Gastrocnemius medialis (tissue), 4 donors: ENCODE data around the gene TJP2. TPM values are rescaled to one million over a fixed set of nuclear protein-coding genes. Genes with fewer than 3 reads are reported as not detected.

Source experiments
- ATAC-seq, 2 donors: fragments of 150-250 bp; one replicate each; pipeline ENCODE4 v1.9.1; 2016
- DNase-seq, 2 donors: peaks; one replicate each; pipeline ENCODE4 v3.0.0-alpha.2; 2019
- H3K27ac ChIP-seq, 4 donors: fragments of 200-600 bp; sonication (generic); 1 replicate in 1 of 4; 2 replicates in 3 of 4; pipeline ENCODE4 v1.5.1; 2016 to 2018; ENCODE audit warnings: mild to moderate bottlenecking in 2 of 4, moderate library complexity in 1 of 4
- H3K27me3 ChIP-seq, 3 donors: fragments of 200-600 bp; sonication (generic) in 2 of 3; 1 replicate in 1 of 3; 2 replicates in 2 of 3; pipeline versions ENCODE4 v1.5.1 to v1.6.0; 2016 to 2019; ENCODE audit warnings: mild to moderate bottlenecking in 1 of 3, moderate library complexity in 1 of 3
- H3K36me3 ChIP-seq, 2 donors: fragments of 200-600 bp; sonication (generic) in 1 of 2; one replicate each; pipeline ENCODE4 v1.5.1; 2017 to 2018
- H3K4me1 ChIP-seq, 2 donors: fragments of 200-600 bp; sonication (generic) in 1 of 2; one replicate each; pipeline ENCODE4 v1.5.1; 2016 to 2017; ENCODE audit warnings: mild to moderate bottlenecking in 2 of 2
- H3K4me3 ChIP-seq, 4 donors: fragments of 200-600 bp; sonication (generic) in 3 of 4; 1 replicate in 1 of 4; 2 replicates in 3 of 4; pipeline ENCODE4 v1.5.1; 2016 to 2019; ENCODE audit warnings: mild to moderate bottlenecking in 2 of 4
- H3K9me3 ChIP-seq, 3 donors: fragments of 200-600 bp; sonication (generic) in 2 of 3; 1 replicate in 1 of 3; 2 replicates in 2 of 3; pipeline ENCODE4 v1.5.1; 2016 to 2019
- POLR2A ChIP-seq, 2 donors: fragments of 450-650 bp; IDR thresholded peaks; one replicate each; pipeline ENCODE4 v1.6.1; 2017; ENCODE audit warnings: antibody characterized with exemption in 2 of 2, mild to moderate bottlenecking in 2 of 2, moderate library complexity in 2 of 2
- in situ Hi-C, 4 donors: fragments of 200-750 bp; cut with MboI; loops; one replicate each; pipeline versions ENCODE4 v1.15.0 to v1.8.0; 2017; ENCODE audit warnings: low sequenced_read_pairs in 4 of 4
- intact Hi-C: fragments of 100-400 bp; cut with DNase I; formaldehyde crosslinking; loops from one replicate; pipeline ENCODE4 v1.15.1; 2023; ENCODE audit warnings: low total_unique reads
- total RNA-seq, 4 donors: library from RNA; depleted of rRNA; stranded (reverse); fragments of >200 nt; gene quantifications; one replicate each; pipeline versions ENCODE4 v1.1.0 to v1.2.3, GENCODE V29; 2016
- TF ChIP-seq, protein P1 (sequence below), 5 experiments: fragments of 450-650 bp in 3 of 5; fragments of 200-600 bp in 2 of 5; sonication (generic) in 2 of 5; IDR thresholded peaks in 4 of 5; conservative IDR thresholded peaks in 1 of 5; 1 replicate in 4 of 5; 2 replicates in 1 of 5; pipeline ENCODE4 v1.5.1; 2016 to 2019; ENCODE audit warnings: antibody characterized with exemption in 5 of 5, mild to moderate bottlenecking in 3 of 5, moderate library complexity in 3 of 5

The TJP2 gene
- total RNA-seq, 4 donors from 2014 or later = 10.5 to 23.1 (median 17.6) TPM

DNA sequence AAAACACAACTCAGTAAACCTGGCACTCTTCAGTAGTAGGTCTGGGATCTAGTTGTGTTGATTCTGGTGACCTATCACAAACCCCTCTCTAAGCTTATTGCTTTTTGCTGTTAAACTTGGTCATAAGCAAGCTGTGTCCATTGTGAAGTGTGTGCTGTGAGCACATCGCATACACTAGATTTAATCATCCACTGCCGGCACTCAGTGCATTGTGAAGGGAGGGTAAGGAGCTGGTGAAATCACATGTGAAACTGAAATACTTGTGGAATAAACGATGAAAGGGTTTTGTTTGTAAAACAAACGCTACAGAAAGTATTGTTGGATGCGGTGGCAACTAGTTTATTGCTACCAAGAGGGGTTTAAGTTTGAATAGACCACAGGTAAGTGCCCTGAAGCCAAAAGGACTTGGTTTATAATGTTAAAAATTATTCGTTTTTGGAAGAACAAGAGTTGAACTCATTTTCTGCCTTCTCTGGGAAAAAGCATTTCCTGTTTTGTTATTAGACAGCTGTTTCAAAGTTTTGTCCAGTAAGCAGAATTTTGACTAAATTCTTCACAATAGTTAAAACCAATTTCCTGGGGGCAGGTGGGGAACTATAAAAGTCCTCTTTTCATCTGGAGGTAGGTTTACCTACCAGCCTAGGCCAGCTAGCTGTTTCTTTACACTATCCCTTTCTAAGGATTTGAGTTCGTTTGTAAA is 24.6 kb downstream of the TJP2 start:
- no peaks in the 10 kb centered on the region for H3K27me3 ChIP-seq
- TF ChIP-seq, protein P1, sequence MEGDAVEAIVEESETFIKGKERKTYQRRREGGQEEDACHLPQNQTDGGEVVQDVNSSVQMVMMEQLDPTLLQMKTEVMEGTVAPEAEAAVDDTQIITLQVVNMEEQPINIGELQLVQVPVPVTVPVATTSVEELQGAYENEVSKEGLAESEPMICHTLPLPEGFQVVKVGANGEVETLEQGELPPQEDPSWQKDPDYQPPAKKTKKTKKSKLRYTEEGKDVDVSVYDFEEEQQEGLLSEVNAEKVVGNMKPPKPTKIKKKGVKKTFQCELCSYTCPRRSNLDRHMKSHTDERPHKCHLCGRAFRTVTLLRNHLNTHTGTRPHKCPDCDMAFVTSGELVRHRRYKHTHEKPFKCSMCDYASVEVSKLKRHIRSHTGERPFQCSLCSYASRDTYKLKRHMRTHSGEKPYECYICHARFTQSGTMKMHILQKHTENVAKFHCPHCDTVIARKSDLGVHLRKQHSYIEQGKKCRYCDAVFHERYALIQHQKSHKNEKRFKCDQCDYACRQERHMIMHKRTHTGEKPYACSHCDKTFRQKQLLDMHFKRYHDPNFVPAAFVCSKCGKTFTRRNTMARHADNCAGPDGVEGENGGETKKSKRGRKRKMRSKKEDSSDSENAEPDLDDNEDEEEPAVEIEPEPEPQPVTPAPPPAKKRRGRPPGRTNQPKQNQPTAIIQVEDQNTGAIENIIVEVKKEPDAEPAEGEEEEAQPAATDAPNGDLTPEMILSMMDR (IDR thresholded peaks at IDR 0.05 in 4 of 5, conservative IDR thresholded peaks at IDR 0.05 in 1 of 5) = no peak
- TF ChIP-seq POLR2A (IDR thresholded peaks at IDR 0.05) = no peak
- DNase-seq (no peak), ATAC-seq (no peak)
- in situ Hi-C loops = loop anchor here in 3 of 4 donors (5.0 to 10.0 kb wide), 2 partner anchors 141 to 144 kb away; no protein-coding TSS in a partner anchor
- peaks cover 0 to 15% of the 10 kb centered on the region in 2 donors for H3K4me1 ChIP-seq
- no peak overlapping the region for H3K27ac ChIP-seq
- no peaks in the 10 kb centered on the region for H3K9me3 ChIP-seq
- no peak overlapping the region for H3K4me3 ChIP-seq
- no peaks in the 10 kb centered on the region for H3K36me3 ChIP-seq
- intact Hi-C loops = no loop called here

DNA sequence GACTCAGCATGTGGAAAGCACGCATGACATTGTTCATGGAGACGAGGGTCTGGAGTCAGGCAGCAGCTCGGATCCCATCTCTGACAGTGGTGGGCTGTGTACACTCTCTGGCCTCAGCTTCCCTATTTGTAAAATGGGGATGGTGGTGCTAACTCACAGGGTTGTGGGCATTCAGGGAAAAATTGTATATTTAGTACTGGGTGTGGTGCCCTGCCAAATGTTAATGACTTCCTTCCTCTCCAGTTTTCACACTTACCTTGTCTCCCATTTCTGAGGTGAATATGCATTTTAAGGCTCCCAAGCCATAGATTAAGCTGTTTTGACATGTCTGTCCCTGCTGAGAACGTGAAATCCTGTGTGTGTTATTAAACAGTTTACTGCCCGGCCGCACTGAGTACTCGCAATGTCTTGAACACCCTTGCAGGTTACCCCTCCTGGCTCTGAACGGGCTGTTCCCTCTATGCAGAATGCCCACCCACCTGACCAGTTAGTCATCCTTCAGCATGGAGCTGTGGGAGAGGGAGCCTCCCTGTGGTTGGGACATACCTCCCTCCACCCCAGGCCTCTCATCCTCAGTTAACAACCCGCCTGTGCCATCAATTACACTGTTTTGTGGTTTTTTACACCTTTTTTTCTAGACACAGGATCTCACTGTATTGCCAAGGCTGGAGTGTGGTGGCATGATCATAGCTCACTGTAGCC is 25.8 kb downstream of the TJP2 start:
- H3K4me1 ChIP-seq = peaks cover 0 to 13% of the 10 kb centered on the region in 2 donors
- no peaks in the 10 kb centered on the region for H3K36me3 ChIP-seq
- intact Hi-C loops (no loop called here), in situ Hi-C loops (loop anchor here in 3 of 4 donors (5.0 to 25.0 kb wide), 3 partner anchors 112 to 145 kb away; no protein-coding TSS in a partner anchor)
- no peak overlapping the region for H3K4me3 ChIP-seq
- ATAC-seq (no peak), DNase-seq (no peak)
- no peak overlapping the region for H3K27ac ChIP-seq
- no peak for TF ChIP-seq POLR2A (IDR thresholded peaks at IDR 0.05)
- TF ChIP-seq, protein P1 (IDR thresholded peaks at IDR 0.05 in 4 of 5, conservative IDR thresholded peaks at IDR 0.05 in 1 of 5) = no peak
- no peaks in the 10 kb centered on the region for H3K9me3 ChIP-seq
- H3K27me3 ChIP-seq = no peaks in the 10 kb centered on the region

DNA sequence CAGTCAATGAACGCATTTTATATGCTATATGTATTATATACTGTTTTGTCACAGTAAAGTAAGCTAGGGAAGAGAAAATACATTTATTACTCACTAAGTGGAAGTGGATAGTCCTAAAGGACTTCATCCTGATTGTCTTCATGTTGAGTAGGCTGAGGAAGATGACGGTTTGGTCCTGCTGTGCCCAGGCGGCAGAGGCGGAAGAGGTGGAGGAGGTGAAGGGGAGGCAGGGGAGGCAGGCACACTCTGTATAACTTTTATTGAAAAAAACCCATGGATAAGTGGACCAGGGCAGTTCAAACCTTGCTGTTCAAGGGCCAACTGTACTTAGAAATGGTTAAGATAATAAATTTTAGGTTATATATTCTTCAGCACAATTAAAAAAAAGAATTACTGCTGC is 28.5 kb downstream of the TJP2 start:
- Histone ChIP-seq H3K27me3 (no peaks in the 10 kb centered on the region), H3K4me3 (no peak overlapping the region), H3K4me1 (peaks cover 0 to 4% of the 10 kb centered on the region in 2 donors), H3K27ac (no peak overlapping the region), H3K9me3 (no peaks in the 10 kb centered on the region), H3K36me3 (no peaks in the 10 kb centered on the region)
- intact Hi-C loops = no loop called here
- DNase-seq (no peak), ATAC-seq (no peak)
- no peak for TF ChIP-seq POLR2A (IDR thresholded peaks at IDR 0.05)
- TF ChIP-seq, protein P1 (IDR thresholded peaks at IDR 0.05 in 4 of 5, conservative IDR thresholded peaks at IDR 0.05 in 1 of 5) = no peak
- in situ Hi-C loops = loop anchor here in 1 of 4 donors (25.0 kb wide), 1 partner anchor 110 kb away; no protein-coding TSS in a partner anchor

DNA sequence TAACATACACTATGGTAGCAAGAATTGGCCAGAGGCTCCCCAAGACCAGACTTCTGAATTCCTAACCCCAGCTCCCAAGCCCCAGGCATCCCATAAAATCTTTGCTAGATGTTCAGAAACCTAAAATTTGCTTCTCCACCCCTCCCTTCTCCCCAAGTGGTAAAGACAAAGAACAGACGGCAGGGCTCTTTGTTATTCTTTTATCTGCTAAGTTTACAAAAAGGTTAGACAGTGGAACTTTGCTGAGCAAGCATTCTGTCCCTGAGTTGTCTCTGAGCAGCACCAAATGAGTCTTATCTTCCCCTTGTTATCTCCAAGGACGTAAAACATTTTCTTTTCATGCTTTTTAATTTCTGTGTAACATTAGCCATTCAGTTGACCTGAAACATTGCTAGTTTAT is 30.2 kb downstream of the TJP2 start:
- TF ChIP-seq, protein P1 (IDR thresholded peaks at IDR 0.05 in 4 of 5, conservative IDR thresholded peaks at IDR 0.05 in 1 of 5) = no peak
- TF ChIP-seq POLR2A (IDR thresholded peaks at IDR 0.05) = no peak
- ATAC-seq = no peak
- intact Hi-C loops (no loop called here), in situ Hi-C loops (loop anchor here in 1 of 4 donors (25.0 kb wide), 1 partner anchor 108 kb away; no protein-coding TSS in a partner anchor)
- no peaks in the 10 kb centered on the region for H3K36me3 ChIP-seq
- H3K4me3 ChIP-seq = no peak overlapping the region
- H3K27ac ChIP-seq = no peak overlapping the region
- no peaks in the 10 kb centered on the region for H3K27me3 ChIP-seq
- H3K9me3 ChIP-seq = no peaks in the 10 kb centered on the region
- DNase-seq = no peak
- peaks cover 0 to 4% of the 10 kb centered on the region in 2 donors for H3K4me1 ChIP-seq
